ENCODE results near the gene DLK2.

Gene DLK2

DNA sequence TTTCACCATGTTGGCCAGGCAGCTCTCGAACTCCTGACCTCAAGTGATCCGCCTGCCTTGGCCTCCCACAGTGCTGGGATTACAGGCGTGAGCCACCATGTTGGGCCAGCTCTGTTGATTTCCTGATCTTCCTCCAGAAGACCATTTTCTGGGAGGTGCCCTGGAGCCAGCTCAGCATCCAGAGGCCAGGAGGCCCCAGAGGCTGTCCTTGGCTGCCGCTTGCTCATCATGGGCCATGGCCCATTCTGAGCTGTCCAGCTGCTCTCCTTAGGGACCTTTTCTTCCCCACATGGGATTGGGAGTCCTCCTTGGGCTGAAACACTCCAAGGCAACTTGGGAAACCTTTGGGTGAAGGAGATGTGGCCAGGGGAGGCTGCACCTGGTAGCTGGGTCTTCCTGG, 39.4 kb upstream of the DLK2 start:
- H3K4me1 ChIP-seq (ENCODE audit: control insufficient read depth, insufficient read depth, low read length, poor library complexity, severe bottlenecking): peaks cover 47% of the 10 kb centered on the region
- H3K9me3 ChIP-seq (ENCODE audit: control insufficient read depth, low read length): no peaks in the 10 kb centered on the region
- WGBS, 2 experiments (ENCODE audit: insufficient coverage in 2 of 2): 79 to 98% methylated on average over 2 to 4 of the region's 4 CpGs
- H3K36me3 ChIP-seq (ENCODE audit: control insufficient read depth, insufficient read depth, low read length): peaks cover 29% of the 10 kb centered on the region
- no peak overlapping the region for H3K27ac ChIP-seq (ENCODE audit: low read depth, low read length, severe bottlenecking)
- no peak overlapping the region for H3K4me3 ChIP-seq (ENCODE audit: extremely low read depth, insufficient read depth, low read length, poor library complexity, severe bottlenecking)

- no peaks in the 10 kb centered on the region for H3K9me3 ChIP-seq (ENCODE audit: control insufficient read depth, low read length)
- 89 to 100% methylated on average over 2 to 4 of the region's 6 CpGs for WGBS, 2 experiments (ENCODE audit: insufficient coverage in 2 of 2)
- peaks cover 24% of the 10 kb centered on the region for H3K36me3 ChIP-seq (ENCODE audit: control insufficient read depth, insufficient read depth, low read length)
- H3K27ac ChIP-seq (ENCODE audit: low read depth, low read length, severe bottlenecking): peak overlapping the region; percentile 55
- no peak overlapping the region for H3K4me3 ChIP-seq (ENCODE audit: extremely low read depth, insufficient read depth, low read length, poor library complexity, severe bottlenecking)
- H3K4me1 ChIP-seq (ENCODE audit: control insufficient read depth, insufficient read depth, low read length, poor library complexity, severe bottlenecking): peaks cover 47% of the 10 kb centered on the region
These were observed 39.0 kb upstream of the DLK2 start for GRCh38 chr6:43494321-43494720.

GRCh38 chr6:43493833-43494232, 38.5 kb upstream of the DLK2 start:
- H3K4me1 ChIP-seq (ENCODE audit: control insufficient read depth, insufficient read depth, low read length, poor library complexity, severe bottlenecking): peaks cover 50% of the 10 kb centered on the region
- H3K4me3 ChIP-seq (ENCODE audit: extremely low read depth, insufficient read depth, low read length, poor library complexity, severe bottlenecking): no peak overlapping the region
- H3K36me3 ChIP-seq (ENCODE audit: control insufficient read depth, insufficient read depth, low read length): peaks cover 23% of the 10 kb centered on the region
- H3K27ac ChIP-seq (ENCODE audit: low read depth, low read length, severe bottlenecking): peak overlapping the region; percentile 55
- 90 to 91% methylated on average over 2 to 4 of the region's 7 CpGs for WGBS, 2 experiments (ENCODE audit: insufficient coverage in 2 of 2)
- no peaks in the 10 kb centered on the region for H3K9me3 ChIP-seq (ENCODE audit: control insufficient read depth, low read length)

DNA sequence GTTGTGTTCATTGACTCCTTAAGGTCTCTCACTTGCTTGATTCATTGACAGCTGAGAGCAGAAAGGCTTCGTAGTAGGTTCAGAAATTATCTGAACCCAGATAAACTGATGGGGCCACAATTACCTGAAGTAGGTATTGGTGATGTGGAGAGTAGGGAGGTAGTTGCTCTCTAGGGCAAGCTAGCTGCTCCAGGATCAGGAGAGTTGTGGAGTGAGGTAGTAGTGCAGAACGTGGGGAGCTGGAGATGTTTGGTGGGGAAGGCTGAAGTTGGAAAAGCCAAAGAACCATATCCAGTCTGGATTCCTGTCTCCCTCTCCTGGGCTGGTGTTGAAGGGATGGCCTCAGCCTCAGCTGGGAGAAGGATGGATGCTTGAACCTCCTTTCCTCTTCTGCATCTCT, 37.9 kb upstream of the DLK2 start:
- Histone ChIP-seq H3K27ac (ENCODE audit: low read depth, low read length, severe bottlenecking) (no peak overlapping the region), H3K4me1 (ENCODE audit: control insufficient read depth, insufficient read depth, low read length, poor library complexity, severe bottlenecking) (peaks cover 54% of the 10 kb centered on the region), H3K9me3 (ENCODE audit: control insufficient read depth, low read length) (no peaks in the 10 kb centered on the region), H3K36me3 (ENCODE audit: control insufficient read depth, insufficient read depth, low read length) (peaks cover 17% of the 10 kb centered on the region), H3K4me3 (ENCODE audit: extremely low read depth, insufficient read depth, low read length, poor library complexity, severe bottlenecking) (no peak overlapping the region)
- 92 to 100% methylated on average over 1 to 2 of the region's 2 CpGs for WGBS, 2 experiments (ENCODE audit: insufficient coverage in 2 of 2)

DNA sequence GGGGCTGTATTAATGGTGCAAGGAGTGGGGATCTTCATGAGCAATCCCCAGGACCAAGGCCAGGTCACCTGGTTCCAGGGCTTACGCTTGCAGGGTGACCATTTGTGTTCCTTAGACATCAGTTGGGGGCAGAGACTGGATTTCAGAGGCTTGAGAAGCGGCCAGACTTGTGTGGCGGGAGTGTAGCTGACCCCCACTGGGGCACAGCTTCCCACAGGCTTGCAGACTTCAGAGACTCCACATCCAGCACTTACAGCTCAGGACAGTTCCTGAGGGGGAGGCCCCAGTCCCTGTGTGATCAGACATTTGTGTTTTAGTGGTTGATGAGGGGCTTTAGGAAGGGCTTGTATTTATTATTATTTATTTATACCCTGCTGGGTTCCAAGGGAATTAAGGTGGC, 37.3 kb upstream of the DLK2 start:
- Histone ChIP-seq H3K9me3 (ENCODE audit: control insufficient read depth, low read length) (no peaks in the 10 kb centered on the region), H3K4me1 (ENCODE audit: control insufficient read depth, insufficient read depth, low read length, poor library complexity, severe bottlenecking) (peaks cover 54% of the 10 kb centered on the region), H3K36me3 (ENCODE audit: control insufficient read depth, insufficient read depth, low read length) (peaks cover 12% of the 10 kb centered on the region), H3K27ac (ENCODE audit: low read depth, low read length, severe bottlenecking) (no peak overlapping the region), H3K4me3 (ENCODE audit: extremely low read depth, insufficient read depth, low read length, poor library complexity, severe bottlenecking) (no peak overlapping the region)
- 80 to 100% methylated on average over 3 of the region's 3 CpGs for WGBS, 2 experiments (ENCODE audit: insufficient coverage in 2 of 2)

- Histone ChIP-seq H3K9me3 (ENCODE audit: control insufficient read depth, low read length) (no peaks in the 10 kb centered on the region), H3K27ac (ENCODE audit: low read depth, low read length, severe bottlenecking) (no peak overlapping the region), H3K36me3 (ENCODE audit: control insufficient read depth, insufficient read depth, low read length) (peaks cover 10% of the 10 kb centered on the region), H3K4me3 (ENCODE audit: extremely low read depth, insufficient read depth, low read length, poor library complexity, severe bottlenecking) (no peak overlapping the region), H3K4me1 (ENCODE audit: control insufficient read depth, insufficient read depth, low read length, poor library complexity, severe bottlenecking) (peaks cover 50% of the 10 kb centered on the region)
- WGBS, 2 experiments (ENCODE audit: insufficient coverage in 2 of 2): 82 to 97% methylated on average over 10 of the region's 10 CpGs
These were observed 36.7 kb upstream of the DLK2 start for GRCh38 chr6:43491750-43492661.

DNA sequence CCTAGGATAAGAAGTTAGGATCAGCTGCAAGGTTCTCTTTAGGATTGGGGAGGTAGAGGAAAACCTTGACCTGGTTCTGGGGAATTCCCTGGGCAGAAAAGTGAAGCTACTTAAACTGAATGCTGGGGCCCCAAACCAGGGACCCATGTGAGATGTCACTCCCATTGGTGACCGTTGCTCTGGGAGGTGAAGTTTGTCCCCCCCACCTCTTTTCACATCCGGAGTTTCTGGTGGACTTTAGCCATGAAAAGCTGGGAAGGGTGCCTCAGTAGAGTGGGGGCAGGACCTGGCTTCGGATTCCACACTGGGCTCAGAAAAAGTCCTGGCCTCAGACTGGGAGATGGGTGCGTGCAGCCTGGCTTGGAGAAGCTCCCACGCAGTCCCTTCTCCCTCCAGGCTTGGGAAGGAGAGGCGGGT, 35.2 kb upstream of the DLK2 start:
- 89 to 100% methylated on average over 4 to 5 of the region's 6 CpGs for WGBS, 2 experiments (ENCODE audit: insufficient coverage in 2 of 2)
- no peak overlapping the region for H3K4me3 ChIP-seq (ENCODE audit: extremely low read depth, insufficient read depth, low read length, poor library complexity, severe bottlenecking)
- no peaks in the 10 kb centered on the region for H3K9me3 ChIP-seq (ENCODE audit: control insufficient read depth, low read length)
- peaks cover 19% of the 10 kb centered on the region for H3K36me3 ChIP-seq (ENCODE audit: control insufficient read depth, insufficient read depth, low read length)
- no peak overlapping the region for H3K27ac ChIP-seq (ENCODE audit: low read depth, low read length, severe bottlenecking)
- H3K4me1 ChIP-seq (ENCODE audit: control insufficient read depth, insufficient read depth, low read length, poor library complexity, severe bottlenecking): peaks cover 35% of the 10 kb centered on the region

- Histone ChIP-seq H3K9me3 (ENCODE audit: control insufficient read depth, low read length) (no peaks in the 10 kb centered on the region), H3K4me3 (ENCODE audit: extremely low read depth, insufficient read depth, low read length, poor library complexity, severe bottlenecking) (no peak overlapping the region), H3K4me1 (ENCODE audit: control insufficient read depth, insufficient read depth, low read length, poor library complexity, severe bottlenecking) (peaks cover 24% of the 10 kb centered on the region), H3K36me3 (ENCODE audit: control insufficient read depth, insufficient read depth, low read length) (peaks cover 24% of the 10 kb centered on the region), H3K27ac (ENCODE audit: low read depth, low read length, severe bottlenecking) (no peak overlapping the region)
- 89 to 92% methylated on average over 9 to 10 of the region's 12 CpGs for WGBS, 2 experiments (ENCODE audit: insufficient coverage in 2 of 2)
These were observed 34.1 kb upstream of the DLK2 start for GRCh38 chr6:43489277-43490072.

DNA sequence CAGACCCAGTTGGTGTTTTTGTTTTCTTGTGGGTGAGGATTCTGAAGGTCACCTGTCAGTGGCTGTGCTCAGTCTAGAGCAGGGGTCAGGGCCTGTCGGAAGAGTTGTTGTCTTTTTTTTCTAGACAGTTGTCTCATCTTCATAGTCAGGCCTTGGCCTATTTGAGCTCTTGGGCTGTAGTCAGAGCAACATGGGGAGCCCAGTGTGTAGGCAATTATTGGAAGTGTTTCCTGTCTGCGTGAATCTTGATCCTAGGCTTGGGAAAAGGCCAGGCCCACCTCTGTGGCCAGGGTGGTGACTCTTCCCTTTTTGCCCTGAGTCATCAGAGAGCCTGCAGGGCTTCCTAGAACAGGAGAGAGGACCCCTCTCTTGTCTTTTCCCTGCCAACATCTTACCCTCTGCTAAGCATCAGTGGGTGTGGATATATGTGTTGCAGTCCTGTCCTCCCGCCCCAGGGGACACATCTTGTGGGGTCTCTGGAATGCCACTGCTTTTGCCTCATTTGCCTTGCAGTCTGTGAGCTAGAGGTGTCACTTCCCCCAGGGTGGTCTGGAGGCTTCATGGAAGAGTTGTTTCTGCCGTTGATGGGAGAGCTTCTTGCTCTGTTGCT, 33.4 kb upstream of the DLK2 start:
- Histone ChIP-seq H3K4me3 (ENCODE audit: extremely low read depth, insufficient read depth, low read length, poor library complexity, severe bottlenecking) (no peak overlapping the region), H3K36me3 (ENCODE audit: control insufficient read depth, insufficient read depth, low read length) (peaks cover 24% of the 10 kb centered on the region), H3K9me3 (ENCODE audit: control insufficient read depth, low read length) (no peaks in the 10 kb centered on the region), H3K4me1 (ENCODE audit: control insufficient read depth, insufficient read depth, low read length, poor library complexity, severe bottlenecking) (peaks cover 17% of the 10 kb centered on the region), H3K27ac (ENCODE audit: low read depth, low read length, severe bottlenecking) (no peak overlapping the region)
- WGBS, 2 experiments (ENCODE audit: insufficient coverage in 2 of 2): 89 to 100% methylated on average over 3 of the region's 4 CpGs

GRCh38 chr6:43481591-43482236, 26.4 kb upstream of the DLK2 start:
- Histone ChIP-seq H3K36me3 (ENCODE audit: control insufficient read depth, insufficient read depth, low read length) (peaks cover 20% of the 10 kb centered on the region), H3K4me1 (ENCODE audit: control insufficient read depth, insufficient read depth, low read length, poor library complexity, severe bottlenecking) (peaks cover 12% of the 10 kb centered on the region)
- WGBS, 2 experiments (ENCODE audit: insufficient coverage in 2 of 2): 93 to 99% methylated on average over 8 to 11 of the region's 11 CpGs

More at GRCh38 chr6:43481591-43482236, 26.4 kb upstream of the DLK2 start:
- Histone ChIP-seq H3K4me3 (ENCODE audit: extremely low read depth, insufficient read depth, low read length, poor library complexity, severe bottlenecking) (no peak overlapping the region), H3K27ac (ENCODE audit: low read depth, low read length, severe bottlenecking) (no peak overlapping the region), H3K9me3 (ENCODE audit: control insufficient read depth, low read length) (no peaks in the 10 kb centered on the region)
